HTERT RPE-1 (cell line): Measurements from ENCODE around the gene SMOC1.
"Not testable (repeated sequence)": the region's sequence is repeated elsewhere in the genome, so short reads cannot be mapped to it uniquely, and the experiment has no call there.

Source experiments
- in situ Hi-C: fragments of 300-500 bp; cut with MboI; formaldehyde crosslinking; loops from 4 replicates; pipeline ENCODE4 v1.14.3; 2020; ENCODE audit warnings: low sequenced_read_pairs

The SMOC1 gene

DNA sequence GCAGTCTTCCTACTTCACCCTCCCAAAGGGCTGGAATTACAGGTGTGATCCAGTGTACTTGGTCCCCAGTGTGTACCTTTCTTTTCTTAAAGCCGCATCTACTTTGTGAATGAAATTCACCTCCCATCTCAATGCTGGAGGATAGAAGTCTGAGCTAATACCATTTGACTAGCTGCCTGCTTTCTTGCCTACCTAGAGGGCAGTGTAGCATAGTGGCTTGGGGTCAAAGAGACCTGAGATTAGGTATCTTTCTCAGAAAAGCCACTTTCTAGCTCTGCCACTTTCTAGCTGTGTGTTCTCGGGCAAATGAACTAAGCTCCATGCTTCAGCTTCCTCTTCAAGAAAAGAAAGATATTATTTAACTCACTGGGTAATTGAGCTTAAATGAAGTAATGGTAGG is 16.9 kb downstream of the SMOC1 start:
- in situ Hi-C loops: no loop called here

DNA sequence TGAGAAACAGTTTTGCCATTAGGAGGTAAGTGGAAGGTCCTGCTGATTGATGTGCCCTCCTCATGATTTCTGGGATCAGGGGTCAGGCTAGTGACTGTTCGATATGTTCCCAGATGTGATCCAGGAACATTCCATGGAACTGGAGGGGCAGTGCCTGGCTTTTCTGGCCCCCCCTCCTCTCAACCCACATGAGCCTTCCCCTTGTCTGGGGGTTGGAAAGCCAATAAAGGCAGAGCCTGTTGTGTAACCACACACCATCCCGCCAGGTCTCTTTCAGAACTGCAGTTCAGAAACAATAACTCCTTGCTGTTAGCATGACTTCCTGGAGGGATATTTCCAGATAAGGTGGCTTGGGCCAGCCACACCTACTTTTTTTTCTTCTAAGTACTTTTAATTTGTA is 17.8 kb downstream of the SMOC1 start:
- in situ Hi-C loops: no loop called here

DNA sequence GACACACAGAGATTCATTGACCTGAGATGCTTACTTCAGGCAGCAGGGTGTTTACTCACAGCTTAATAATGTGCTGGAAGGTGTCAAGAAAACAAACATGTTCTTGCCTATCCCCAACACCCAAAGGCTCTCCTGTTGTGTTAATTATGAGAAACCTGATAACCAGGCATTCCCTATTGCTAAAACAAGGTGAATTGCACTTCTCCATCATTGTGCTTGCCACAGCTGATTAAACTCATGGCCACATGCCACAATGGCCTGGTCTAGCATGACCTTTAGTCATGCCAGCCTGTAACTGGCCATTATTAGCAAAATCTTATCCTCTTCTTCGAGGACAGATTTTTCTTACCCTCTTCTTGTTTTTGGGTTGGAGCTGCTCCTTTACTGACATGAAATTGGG is 21.4 kb downstream of the SMOC1 start:
- in situ Hi-C loops: no loop called here

DNA sequence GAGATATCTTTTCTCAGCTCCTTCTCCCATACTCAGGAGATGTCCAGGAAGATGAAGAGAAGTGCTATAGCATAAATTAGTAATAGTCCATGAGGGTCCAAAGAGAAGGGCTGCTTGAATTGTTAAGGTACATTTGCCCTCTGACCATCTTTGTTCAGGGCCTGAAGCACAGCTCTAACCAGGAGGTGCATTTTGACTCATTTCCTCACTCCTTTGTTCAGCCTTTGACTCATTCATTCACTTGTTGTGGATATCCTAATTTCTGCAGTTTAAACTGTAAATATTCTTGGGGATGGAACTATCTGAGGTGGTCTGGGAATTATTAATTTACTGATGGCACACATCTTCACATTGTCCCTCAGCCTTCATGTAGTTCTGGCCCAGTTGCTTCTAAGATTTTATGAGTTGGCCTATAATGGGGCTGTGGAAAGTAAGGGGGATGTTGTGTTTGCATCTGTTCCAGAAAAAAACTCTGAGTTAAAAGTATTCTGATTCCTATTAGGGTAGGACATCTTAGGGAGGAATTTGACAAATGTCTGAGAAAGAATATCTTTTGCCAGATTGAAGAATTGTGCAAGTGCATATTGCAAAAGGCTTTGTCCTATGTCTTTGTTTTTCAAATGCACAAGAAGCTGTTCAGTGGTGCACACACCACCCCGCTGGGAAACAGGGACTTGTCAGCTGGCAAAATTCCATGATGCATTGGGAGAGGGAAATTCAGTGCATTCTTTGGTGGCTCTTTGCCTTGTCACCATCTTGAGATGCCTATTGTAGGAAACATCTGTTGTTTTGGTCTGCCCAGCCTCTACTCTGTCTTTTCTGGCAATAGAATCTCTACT is 22.1 kb downstream of the SMOC1 start:
- in situ Hi-C loops: no loop called here

DNA sequence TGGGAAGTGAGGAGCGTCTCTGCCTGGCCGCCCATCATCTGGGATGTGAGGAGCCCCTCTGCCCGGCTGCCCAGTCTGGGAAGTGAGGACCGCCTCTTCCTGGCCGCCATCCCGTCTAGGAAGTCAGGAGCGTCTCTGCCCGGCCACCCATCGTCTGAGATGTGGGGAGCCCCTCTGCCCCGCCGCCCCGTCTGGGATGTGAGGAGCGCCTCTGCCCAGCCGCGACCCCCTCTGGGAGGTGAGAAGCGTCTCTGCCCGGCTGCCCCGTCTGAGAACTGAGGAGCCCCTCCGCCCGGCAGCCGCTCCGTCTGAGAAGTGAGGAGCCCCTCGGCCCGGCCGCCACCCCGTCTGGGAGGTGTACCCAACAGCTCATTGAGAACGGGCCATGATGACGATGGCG is 23.8 kb downstream of the SMOC1 start:
- in situ Hi-C loops: not testable (repeated sequence)

DNA sequence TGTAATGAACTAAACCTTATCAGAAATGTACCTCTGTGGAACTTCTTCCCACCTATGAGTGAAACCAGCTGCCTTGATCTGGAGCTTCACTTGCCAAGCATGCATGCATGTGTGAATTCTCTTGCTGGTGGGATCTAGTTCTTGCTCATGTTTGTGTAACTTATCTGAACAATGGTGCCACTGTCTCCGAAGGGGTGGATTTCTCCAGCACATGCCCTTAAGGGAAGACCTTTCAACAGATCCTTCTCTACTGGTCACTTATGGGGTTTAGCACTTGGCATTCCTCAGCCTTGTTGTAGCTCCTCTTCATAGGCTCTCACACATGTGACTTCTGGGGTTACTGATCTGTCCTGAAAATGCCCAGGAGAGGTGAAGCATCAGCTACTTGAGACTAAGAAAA is 25.0 kb downstream of the SMOC1 start:
- in situ Hi-C loops: no loop called here

DNA sequence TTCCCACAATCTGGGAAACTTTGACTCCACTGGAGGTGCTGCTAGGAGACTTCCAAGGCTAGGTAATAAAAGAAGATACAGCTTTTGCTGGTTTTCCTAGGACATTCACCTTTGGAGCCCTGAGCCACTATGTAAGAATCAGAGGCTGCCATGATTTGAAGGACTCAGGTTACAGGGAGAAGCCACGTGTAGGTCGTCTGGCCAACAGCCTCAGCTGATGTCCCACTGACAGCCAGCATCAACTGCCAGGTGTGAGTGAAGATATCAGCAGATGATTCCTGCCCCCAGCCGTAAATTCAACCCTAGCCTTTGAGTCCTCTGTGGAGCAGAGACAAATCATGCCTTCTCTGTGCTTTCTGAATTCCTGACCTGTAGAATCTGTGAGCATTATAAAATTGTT is 27.0 kb downstream of the SMOC1 start:
- in situ Hi-C loops: no loop called here

DNA sequence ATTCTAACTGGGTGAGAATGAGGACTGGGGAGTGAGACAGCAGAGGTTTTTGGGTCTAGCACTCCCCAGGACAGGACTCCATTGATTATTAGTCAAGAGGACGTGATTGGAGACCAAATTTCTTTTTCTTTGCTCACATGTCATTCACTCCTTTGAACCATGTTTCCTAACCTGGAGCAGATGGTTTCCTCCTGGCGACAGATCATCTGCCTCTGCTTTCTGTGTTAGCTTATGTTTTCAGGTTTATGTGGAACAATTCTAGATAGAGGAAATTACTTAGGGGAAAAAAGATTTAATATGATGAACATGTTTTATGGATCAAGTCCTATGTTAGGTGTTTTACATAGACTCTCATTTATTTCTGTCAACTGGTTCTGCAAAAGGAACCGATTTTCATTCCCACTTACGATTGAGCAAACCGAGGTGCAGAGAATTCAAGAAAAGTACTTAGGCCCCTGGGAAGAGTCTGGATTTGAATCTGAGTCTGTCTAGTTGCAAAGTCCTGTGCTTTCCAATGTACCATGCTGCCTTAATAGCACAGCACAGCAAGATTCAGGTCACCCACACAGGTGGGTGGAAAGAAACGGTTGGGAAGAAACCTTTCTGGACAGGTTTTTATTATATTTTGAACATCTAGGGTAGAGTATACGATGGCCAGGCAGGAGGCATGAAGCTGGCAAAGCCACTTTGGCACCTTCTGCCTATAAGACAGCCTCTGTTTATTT is 30.8 kb downstream of the SMOC1 start:
- in situ Hi-C loops: no loop called here

DNA sequence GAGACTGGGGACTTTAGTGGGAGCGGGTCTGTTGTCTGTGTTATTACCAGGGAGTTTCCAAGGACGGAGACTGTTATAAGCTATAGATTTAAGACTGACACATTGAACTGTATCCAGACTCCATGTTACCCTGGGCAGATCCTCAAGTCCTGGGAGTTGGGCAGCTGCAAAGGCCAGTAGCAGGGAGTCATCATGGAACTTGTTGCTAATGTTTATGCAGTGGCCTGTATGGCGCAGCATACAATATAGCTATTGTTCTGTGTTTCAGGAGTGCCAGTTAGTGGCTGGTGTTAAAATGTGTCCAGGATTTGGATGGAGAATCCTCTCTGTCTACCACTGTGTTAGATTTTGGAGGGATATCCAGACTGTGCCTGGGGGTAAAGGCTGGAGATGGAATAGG is 31.7 kb downstream of the SMOC1 start:
- in situ Hi-C loops: no loop called here

DNA sequence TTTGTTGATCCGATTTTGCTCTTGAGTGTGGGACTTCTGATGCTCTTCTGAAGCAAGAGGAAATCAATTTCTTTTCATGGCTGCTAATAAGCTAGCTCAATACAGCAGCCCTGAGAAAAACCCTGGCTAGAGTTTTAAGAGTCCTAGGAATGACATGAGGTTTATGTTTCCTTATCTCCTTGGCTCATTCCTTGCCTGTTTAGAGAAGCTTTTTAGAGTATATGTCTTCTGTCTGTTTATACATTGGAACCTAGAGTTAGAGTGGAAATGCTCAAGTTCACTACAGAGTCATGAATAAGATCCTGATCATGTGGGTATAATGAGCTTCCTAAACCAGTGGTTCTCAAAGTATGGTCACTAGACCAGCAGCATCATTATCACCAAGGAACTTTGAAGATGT is 34.5 kb downstream of the SMOC1 start:
- in situ Hi-C loops: no loop called here

DNA sequence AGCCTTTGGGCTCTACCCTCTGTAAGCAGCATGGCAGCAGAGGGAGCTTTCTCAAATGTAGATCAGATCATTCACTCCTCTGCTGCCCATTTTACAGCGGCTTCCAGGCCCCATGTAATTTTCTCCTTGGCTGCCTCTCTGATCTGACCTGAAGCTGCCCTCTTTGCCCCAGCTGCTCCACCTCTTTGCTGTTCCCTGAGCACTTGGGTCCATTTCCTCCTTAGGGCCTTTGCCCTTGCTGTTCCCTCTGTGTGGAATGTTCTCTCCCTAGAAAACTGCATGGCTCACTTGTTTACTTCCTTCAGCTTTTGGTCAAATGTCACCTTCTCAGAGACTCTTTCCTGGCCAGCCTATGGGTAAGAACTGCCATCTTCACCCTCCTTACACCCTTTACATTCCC is 37.2 kb downstream of the SMOC1 start:
- in situ Hi-C loops: no loop called here

DNA sequence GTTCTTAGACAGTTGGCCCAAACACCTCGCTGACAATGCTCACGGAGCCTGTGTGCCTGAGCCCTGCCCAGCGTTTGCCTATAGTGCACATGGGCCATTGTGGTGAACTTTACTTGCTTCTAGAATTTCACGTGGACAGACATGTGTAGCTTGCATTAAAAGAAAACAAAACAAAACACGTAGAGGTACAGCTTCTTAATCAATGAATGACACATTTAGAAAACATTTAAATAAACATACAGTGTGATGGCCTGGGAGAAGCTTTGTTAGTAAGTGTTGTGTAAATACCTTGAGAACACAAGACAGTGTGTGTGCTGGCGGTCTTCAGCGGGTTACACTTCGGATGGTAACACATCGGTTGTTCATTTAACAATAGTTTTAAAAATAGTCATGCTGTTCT is 38.1 kb downstream of the SMOC1 start:
- in situ Hi-C loops: no loop called here

DNA sequence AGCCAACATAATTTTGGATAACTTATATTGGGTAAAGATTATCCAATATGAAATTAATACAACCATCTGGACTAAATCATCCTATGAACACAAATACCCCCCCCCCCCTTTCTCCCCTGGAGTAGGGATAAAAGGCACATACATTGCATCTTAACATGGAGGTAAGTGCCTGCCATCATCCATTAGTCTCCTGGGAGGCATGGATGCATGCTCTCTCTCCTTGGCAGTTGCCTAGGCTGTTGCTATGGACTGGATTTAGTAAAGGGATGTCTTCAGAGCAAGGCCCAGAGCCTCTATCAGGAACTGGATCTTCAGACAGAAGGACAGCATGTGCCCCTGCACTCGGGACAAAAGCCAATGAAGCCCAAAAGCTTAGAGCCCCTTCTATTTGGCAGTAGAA is 40.6 kb downstream of the SMOC1 start:
- in situ Hi-C loops: no loop called here

DNA sequence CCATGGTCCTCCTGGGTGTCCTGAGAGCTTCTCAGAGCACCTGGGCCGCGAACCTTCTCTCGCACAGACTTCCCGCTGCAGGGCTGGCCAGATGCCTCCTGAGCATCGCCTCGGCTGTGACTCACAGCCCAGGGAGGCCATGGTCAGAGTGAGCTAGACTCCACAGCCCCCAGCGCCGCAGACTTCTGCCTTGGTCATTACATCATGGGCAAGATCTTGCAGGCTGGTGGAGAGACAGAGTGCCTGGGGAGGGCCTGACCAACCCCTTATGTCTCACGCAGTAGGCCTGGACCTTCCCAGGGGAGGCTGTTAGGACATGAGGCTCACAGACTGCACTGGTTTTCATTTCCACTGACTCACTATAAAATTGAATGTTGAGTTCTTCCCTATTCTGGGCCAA is 41.8 kb downstream of the SMOC1 start:
- in situ Hi-C loops: no loop called here

DNA sequence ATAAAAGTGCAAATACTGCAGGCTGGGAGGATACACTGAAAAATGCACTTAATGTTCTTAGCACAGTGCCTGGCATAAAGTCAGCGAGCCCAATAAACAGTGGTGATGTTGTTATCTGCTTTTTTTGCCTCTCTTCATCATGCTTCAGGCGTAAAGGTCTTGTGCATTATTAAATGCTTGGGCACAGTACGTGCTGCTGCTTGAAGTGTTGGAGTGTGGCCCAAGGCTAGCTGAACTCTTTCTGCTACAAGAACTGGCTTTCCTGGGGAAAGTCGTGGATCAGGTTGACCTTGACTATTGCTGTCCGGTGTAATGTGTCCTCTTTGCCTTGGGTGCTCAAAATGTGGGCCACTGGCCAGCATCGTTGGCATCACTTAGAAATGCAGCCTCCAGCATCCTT is 43.0 kb downstream of the SMOC1 start:
- in situ Hi-C loops: no loop called here

DNA sequence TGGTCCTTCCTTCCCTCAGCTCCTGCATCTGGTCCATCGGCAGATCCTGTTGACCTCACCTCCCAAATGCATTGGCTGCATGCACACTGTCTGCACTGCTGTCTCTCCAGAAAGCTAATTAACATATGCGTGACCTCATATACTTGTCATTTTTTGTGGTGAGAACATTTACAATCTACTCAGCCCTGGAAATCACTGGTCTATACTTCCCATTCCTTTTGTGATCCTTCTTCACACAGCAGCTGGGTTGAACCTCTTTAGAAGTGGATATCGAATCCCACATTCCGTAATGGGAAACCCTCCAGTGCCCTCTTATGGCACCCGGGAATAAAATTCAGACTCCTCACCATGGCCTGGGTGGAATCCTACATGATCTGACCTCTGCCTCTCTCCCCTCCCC is 45.0 kb downstream of the SMOC1 start:
- in situ Hi-C loops: no loop called here

DNA sequence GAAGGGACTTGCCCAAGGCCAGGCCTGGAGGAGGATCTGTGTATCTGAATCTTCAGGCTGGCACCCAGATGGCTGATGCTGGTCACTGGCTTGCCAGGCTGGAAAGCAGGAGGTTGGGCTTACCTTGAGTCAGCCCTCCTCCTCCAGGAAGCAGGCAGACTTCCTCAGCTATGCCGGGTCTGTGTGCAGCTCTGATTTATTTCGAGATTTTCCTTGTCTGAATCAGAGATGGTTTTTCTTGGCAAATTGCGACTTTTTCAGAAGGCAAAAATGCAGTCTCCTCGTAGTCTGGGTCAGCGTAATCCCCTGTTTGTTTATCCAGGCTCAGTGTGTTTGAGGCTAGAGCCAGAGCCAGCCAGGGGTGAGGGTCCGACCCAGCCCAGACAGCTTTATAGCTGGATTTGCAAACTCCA is 48.9 kb downstream of the SMOC1 start:
- in situ Hi-C loops: no loop called here

DNA sequence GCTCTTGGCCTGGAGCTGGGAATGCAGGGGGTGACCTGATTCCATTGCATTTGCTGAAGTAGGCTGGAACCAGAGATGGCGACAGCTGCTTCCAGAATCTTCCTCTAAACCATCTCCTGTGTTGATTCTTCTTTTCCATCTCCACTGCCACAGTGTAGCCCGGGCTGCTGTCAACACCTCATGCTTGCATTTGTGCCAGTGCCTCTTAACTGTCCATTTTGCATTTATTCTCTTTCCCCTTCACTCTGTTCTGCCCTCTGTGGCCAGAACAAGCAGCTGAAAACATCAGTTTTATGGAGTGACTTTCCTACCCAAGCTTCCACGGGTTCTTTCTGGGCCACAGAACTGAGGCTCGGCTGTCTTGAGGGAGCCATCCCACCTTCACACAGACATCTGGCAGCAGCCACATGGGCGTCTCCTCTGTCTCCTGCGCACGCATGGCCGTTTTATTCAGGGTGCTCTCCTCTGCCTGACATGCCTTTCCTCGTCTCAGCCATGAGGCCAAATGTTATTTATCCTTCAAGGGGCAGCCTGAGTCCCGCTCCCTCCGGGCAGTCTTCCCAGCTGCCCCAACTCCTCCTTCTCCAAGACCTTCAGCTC is 51.7 kb downstream of the SMOC1 start:
- in situ Hi-C loops: no loop called here

DNA sequence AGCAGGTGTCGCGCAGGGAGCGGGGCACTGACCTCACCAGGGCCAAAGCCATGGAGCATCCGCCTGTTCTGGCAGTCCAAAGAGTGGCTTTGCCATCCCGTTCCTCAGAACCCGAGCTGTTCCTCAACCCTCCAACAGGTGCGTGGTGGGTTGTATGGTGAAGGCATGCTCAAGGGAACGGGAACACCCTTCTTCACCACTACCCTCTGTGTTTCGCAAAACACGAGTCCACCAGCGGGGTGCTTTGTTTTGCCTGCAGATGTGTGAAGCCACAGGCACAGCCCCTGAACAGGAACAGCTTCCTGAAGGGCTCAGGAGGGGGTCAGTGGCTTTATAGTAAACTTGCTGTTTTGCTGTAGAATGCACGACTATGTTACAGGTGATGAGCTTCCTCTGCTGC is 52.7 kb downstream of the SMOC1 start:
- in situ Hi-C loops: no loop called here

DNA sequence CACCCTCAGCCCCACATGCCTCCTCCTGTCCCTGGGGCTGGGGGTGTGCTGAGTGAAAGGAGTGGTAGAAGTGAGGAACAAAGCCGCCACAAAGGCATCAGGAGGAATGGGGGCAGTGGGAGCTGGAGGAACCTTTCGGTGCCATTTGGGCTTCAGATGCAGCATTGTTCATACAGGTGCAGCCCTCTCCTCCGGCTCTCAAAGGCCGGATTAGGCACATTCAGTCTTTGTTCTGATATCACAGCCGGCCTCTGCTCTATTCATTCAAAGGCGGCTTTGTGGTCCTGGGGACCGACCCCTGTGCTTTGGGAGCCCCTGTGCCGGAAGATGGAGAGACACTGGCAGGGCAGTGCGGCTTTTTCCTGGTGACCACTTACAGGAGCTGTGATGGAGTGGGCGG is 53.2 kb downstream of the SMOC1 start:
- in situ Hi-C loops: no loop called here

DNA sequence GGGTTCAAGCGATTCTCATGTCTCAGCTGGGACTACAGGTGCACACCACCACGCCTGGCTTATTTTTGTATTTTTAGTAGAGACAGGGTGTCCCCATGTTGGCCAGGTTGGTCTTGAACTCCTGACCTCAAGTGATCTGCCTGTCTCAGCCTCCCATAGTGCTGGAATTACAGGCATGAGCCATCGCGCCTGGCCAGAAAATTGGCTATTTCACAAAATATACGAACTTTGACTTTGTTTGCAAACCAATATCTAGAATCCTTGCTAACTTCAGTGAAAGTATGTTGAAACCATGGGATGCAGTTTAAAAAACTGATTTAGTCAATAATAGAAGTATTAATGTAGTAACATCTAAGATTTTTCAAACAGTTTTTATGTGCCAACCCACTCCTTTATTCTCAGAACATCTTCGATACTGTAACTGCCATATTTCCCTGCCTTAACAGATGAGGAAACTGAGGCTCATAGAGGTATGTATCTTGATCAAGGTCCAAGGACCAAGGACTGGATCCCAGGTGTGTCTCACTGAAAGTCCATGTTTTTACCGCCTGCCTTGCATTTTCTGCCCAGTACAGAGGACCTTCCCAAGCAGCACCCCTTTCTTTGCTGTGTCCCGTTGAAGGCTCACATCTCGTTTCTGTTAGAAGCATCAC is 54.5 kb downstream of the SMOC1 start:
- in situ Hi-C loops: no loop called here
